Natural killer cell (primary cell): ENCODE results near the gene LAMC2. TPM values are rescaled to one million over a fixed set of nuclear protein-coding genes. Genes with fewer than 3 reads are reported as not detected.

Source experiments
- ATAC-seq, 3 donors: fragments of 150-1000 bp in 2 of 3; fragments of 200-7000 bp in 1 of 3; cut with Tn5 transposase; 1 replicate in 1 of 3; 2 replicates in 2 of 3; pipeline ENCODE4 v1.10.0; 2021; ENCODE audit warnings: mild to moderate bottlenecking in 2 of 3, moderate library complexity in 2 of 3
- DNase-seq, 2 donors: peaks; one replicate each; pipeline versions ENCODE4 v3.0.0 to v3.0.0-alpha.2; 2013 to 2021; ENCODE audit warnings: mixed read lengths in 1 of 2
- H3K27ac ChIP-seq: one replicate; pipeline ENCODE4 v1.5.1; 2013; ENCODE audit warnings: mild to moderate bottlenecking, low read length
- H3K27me3 ChIP-seq: one replicate; pipeline ENCODE4 v1.6.1; 2013; ENCODE audit warnings: low read length; ENCODE audit not compliant: control insufficient read depth, insufficient read depth
- H3K36me3 ChIP-seq: one replicate; pipeline ENCODE4 v1.6.1; 2013; ENCODE audit warnings: low read length; ENCODE audit not compliant: control insufficient read depth, insufficient read depth
- H3K4me1 ChIP-seq: one replicate; pipeline ENCODE4 v1.6.1; 2013; ENCODE audit warnings: low read length; ENCODE audit not compliant: control insufficient read depth, insufficient read depth
- H3K4me3 ChIP-seq: one replicate; pipeline ENCODE4 v1.5.1; 2013; ENCODE audit warnings: low read length
- H3K9me3 ChIP-seq: one replicate; pipeline ENCODE4 v1.6.1; 2013; ENCODE audit warnings: low read length; ENCODE audit not compliant: control insufficient read depth, insufficient read depth
- H3K27ac Mint-ChIP-seq, 2 donors: one replicate each; pipeline ENCODE4 v1.8.0; 2022; ENCODE audit warnings: mild to moderate bottlenecking in 2 of 2, mixed read lengths in 2 of 2, moderate library complexity in 1 of 2
- H3K27me3 Mint-ChIP-seq, 2 donors: one replicate each; pipeline ENCODE4 v1.8.0; 2022; ENCODE audit warnings: low read depth in 2 of 2, mixed read lengths in 2 of 2
- H3K36me3 Mint-ChIP-seq: one replicate; pipeline ENCODE4 v1.8.0; 2022; ENCODE audit warnings: mixed read lengths
- H3K4me1 Mint-ChIP-seq, 2 donors: one replicate each; pipeline ENCODE4 v1.8.0; 2022; ENCODE audit warnings: mixed read lengths in 2 of 2
- H3K4me3 Mint-ChIP-seq: one replicate; pipeline ENCODE4 v1.8.0; 2022; ENCODE audit warnings: mild to moderate bottlenecking, moderate library complexity, mixed read lengths
- H3K9me3 Mint-ChIP-seq, 2 donors: one replicate each; pipeline ENCODE4 v1.8.0; 2022; ENCODE audit warnings: mixed read lengths in 2 of 2
- CTCF ChIP-seq: fragments of 200-600 bp; IDR thresholded peaks from one replicate; pipeline ENCODE4 v1.8.0; 2022; ENCODE audit warnings: antibody characterized with exemption
- WGBS: methylation state at CpG from one replicate; pipeline ENCODE4 v1.1.7; 2013; ENCODE audit warnings: missing lambda C conversion rate; ENCODE audit not compliant: insufficient coverage; 5-methylcytosine and 5-hydroxymethylcytosine counted together
- intact Hi-C: fragments of 100-400 bp; cut with micrococcal nuclease; formaldehyde crosslinking; loops from one replicate; pipeline ENCODE4 v1.14.2; 2022
- total RNA-seq, 4 donors: library from RNA; stranded (reverse); fragments of 120-200 nt in 1 of 4; gene quantifications; one replicate each; pipeline versions ENCODE4 v1.2.3 to v1.2.4, GENCODE V29; 2013 to 2022

LAMC2 gene
- total RNA-seq, 3 donors from 2014 or later (not counting 1 experiment from before 2014, with no cell fraction given) = not detected

DNA sequence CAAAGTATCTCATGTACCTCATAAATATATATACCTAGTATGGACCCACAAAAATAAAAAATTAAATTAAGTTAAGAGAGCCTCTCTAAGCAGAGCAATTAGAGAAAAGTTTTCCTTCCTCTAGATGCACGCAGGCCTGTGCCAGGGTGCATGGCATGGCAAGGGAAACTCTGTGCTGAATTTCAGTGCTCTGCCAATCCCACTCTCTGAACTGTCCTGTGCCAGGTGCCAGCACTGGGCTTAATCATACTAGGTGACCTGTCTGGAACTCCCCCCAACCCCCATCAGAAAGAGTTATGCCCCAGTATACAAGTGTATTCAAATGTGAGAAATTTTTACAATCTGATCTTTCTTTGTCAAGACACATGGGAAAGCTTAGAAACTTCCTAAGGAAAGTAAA is 10.4 kb upstream of the LAMC2 start:
- ATAC-seq (no peak), DNase-seq (no peak)
- no peak overlapping the region for H3K4me3 Mint-ChIP-seq
- H3K27me3 Mint-ChIP-seq = peaks cover 2 to 11% of the 10 kb centered on the region in 2 donors
- H3K9me3 Mint-ChIP-seq = no peaks in the 10 kb centered on the region
- Histone ChIP-seq H3K36me3 (no peaks in the 10 kb centered on the region), H3K27me3 (no peaks in the 10 kb centered on the region), H3K9me3 (no peaks in the 10 kb centered on the region), H3K4me1 (no peaks in the 10 kb centered on the region), H3K4me3 (no peak overlapping the region), H3K27ac (no peak overlapping the region)
- intact Hi-C loops = no loop called here
- no peaks in the 10 kb centered on the region for H3K4me1 Mint-ChIP-seq
- TF ChIP-seq CTCF = no peak
- WGBS = 100% methylated on average over 1 of the region's 1 CpG
- no peaks in the 10 kb centered on the region for H3K36me3 Mint-ChIP-seq
- H3K27ac Mint-ChIP-seq = no peak overlapping the region

DNA sequence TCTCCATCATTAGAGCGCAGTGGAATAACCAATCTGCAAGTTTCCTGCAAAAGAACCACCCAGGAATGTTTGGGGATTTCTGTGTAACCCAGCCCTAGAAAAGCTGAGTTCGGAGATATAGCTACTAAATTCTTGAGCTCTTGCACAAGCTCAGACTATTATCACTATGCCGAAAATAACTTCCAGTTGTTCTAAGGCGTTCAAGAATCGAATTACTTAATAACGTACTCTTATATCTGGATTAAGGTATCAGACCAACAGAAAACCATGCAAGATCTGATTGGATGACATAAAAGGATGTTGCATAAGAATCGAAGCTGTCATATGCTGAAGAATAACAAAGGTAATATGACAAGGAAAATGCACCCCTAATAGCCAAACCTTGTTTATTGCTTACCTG is 7.5 kb upstream of the LAMC2 start:
- no peaks in the 10 kb centered on the region for H3K9me3 ChIP-seq
- no peak for TF ChIP-seq CTCF
- no peaks in the 10 kb centered on the region for H3K4me1 ChIP-seq
- Mint-ChIP-seq H3K36me3 (no peaks in the 10 kb centered on the region), H3K27me3 (peaks cover 6 to 11% of the 10 kb centered on the region in 2 donors), H3K9me3 (no peaks in the 10 kb centered on the region), H3K4me3 (no peak overlapping the region), H3K4me1 (no peaks in the 10 kb centered on the region), H3K27ac (no peak overlapping the region)
- no peaks in the 10 kb centered on the region for H3K27me3 ChIP-seq
- intact Hi-C loops = no loop called here
- no peak for DNase-seq
- H3K4me3 ChIP-seq = no peak overlapping the region
- no peak for ATAC-seq
- WGBS = 87% methylated on average over 7 of the region's 7 CpGs
- no peaks in the 10 kb centered on the region for H3K36me3 ChIP-seq
- no peak overlapping the region for H3K27ac ChIP-seq

DNA sequence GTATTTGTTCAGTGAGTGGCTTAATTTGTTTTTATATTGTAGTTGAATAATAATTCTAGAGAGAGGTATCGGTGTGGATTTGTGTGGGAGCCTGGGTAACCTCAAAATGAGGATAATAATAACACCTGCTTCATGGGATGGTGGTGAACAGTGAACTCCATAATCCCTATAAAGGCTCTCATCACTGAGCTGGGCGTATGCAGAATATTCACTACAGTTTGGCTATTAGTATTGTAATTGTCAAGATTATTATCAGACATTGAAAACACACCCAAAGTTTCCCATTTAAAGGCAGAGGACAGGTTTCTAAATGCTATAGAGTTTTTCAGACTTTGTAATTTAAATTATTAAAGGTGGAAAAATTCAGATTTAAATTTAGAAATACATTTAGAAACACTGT is 7.0 kb upstream of the LAMC2 start:
- no peak for DNase-seq
- H3K27ac Mint-ChIP-seq = no peak overlapping the region
- no peaks in the 10 kb centered on the region for H3K9me3 Mint-ChIP-seq
- intact Hi-C loops = no loop called here
- TF ChIP-seq CTCF = no peak
- Histone ChIP-seq H3K27me3 (no peaks in the 10 kb centered on the region), H3K4me3 (no peak overlapping the region), H3K36me3 (no peaks in the 10 kb centered on the region), H3K27ac (no peak overlapping the region), H3K9me3 (no peaks in the 10 kb centered on the region), H3K4me1 (no peaks in the 10 kb centered on the region)
- no peak overlapping the region for H3K4me3 Mint-ChIP-seq
- ATAC-seq = no peak
- no peaks in the 10 kb centered on the region for H3K36me3 Mint-ChIP-seq
- no peaks in the 10 kb centered on the region for H3K4me1 Mint-ChIP-seq
- peaks cover 6 to 9% of the 10 kb centered on the region in 2 donors for H3K27me3 Mint-ChIP-seq
- WGBS = 60% methylated on average over 1 of the region's 2 CpGs

- DNase-seq (no peak), ATAC-seq (no peak)
- Mint-ChIP-seq H3K9me3 (no peaks in the 10 kb centered on the region), H3K27me3 (peaks cover 0 to 4% of the 10 kb centered on the region in 2 donors), H3K4me3 (no peak overlapping the region), H3K36me3 (no peaks in the 10 kb centered on the region), H3K4me1 (no peaks in the 10 kb centered on the region), H3K27ac (no peak overlapping the region)
- intact Hi-C loops = no loop called here
- Histone ChIP-seq H3K9me3 (no peaks in the 10 kb centered on the region), H3K27ac (no peak overlapping the region), H3K4me3 (no peak overlapping the region), H3K4me1 (no peaks in the 10 kb centered on the region), H3K27me3 (no peaks in the 10 kb centered on the region), H3K36me3 (no peaks in the 10 kb centered on the region)
- WGBS = 60% methylated on average over 2 of the region's 3 CpGs
- TF ChIP-seq CTCF = no peak
Observed at GRCh38 chr1:183180218-183180617, 5.8 kb upstream of the LAMC2 start.
